SK-N-SH treated with all-trans-retinoic acid at 6 μM for 48 hours (cell line): ENCODE results near the gene CACNA1G.

ENCODE experiments used
- ATAC-seq: fragments of 200-7000 bp; cut with Tn5 transposase; 3 replicates; pipeline ENCODE4 v1.9.1; 2020; ENCODE audit warnings: mild to moderate bottlenecking, moderate library complexity
- ARNTL ChIP-seq: fragments of 450-650 bp; formaldehyde crosslinking; IDR thresholded peaks from 2 replicates; pipeline ENCODE4 v1.5.0; 2020; ENCODE audit warnings: low read depth, mild to moderate bottlenecking, moderate library complexity, borderline replicate concordance
- CREB5 ChIP-seq: fragments of 250-450 bp; sonication (Bioruptor Pico); IDR thresholded peaks from 2 replicates; pipeline ENCODE4 v1.5.1; 2020; ENCODE audit warnings: low read depth, mild to moderate bottlenecking, moderate library complexity
- CSDC2 ChIP-seq: fragments of 250-450 bp; sonication (Bioruptor Pico); IDR thresholded peaks from 2 replicates; pipeline ENCODE4 v1.5.0; 2020; ENCODE audit warnings: mild to moderate bottlenecking, moderate library complexity
- CSRNP3 ChIP-seq: fragments of 250-450 bp; sonication (Bioruptor Pico); IDR thresholded peaks from 2 replicates; pipeline ENCODE4 v1.5.1; 2021; ENCODE audit warnings: mild to moderate bottlenecking, moderate library complexity
- ESRRG ChIP-seq: fragments of 250-450 bp; sonication (Bioruptor Pico); IDR thresholded peaks from 2 replicates; pipeline ENCODE4 v1.6.1; 2021; ENCODE audit warnings: mild to moderate bottlenecking
- GLIS3 ChIP-seq: fragments of 250-450 bp; sonication (Bioruptor Pico); IDR thresholded peaks from 2 replicates; pipeline ENCODE4 v1.5.0; 2020; ENCODE audit warnings: mild to moderate bottlenecking, moderate library complexity
- ISL1 ChIP-seq: fragments of 250-450 bp; sonication (Bioruptor Pico); IDR thresholded peaks from 2 replicates; pipeline ENCODE4 v2.1.2; 2022; ENCODE audit warnings: mild to moderate bottlenecking, moderate library complexity
- OSR1 ChIP-seq: fragments of 250-450 bp; sonication (Bioruptor Pico); IDR thresholded peaks from 2 replicates; pipeline ENCODE4 v1.8.0; 2022; ENCODE audit warnings: moderate library complexity, mild to moderate bottlenecking, inconsistent platforms
- PATZ1 ChIP-seq: fragments of 250-450 bp; sonication (Bioruptor Pico); IDR thresholded peaks from 2 replicates; pipeline ENCODE4 v1.8.0; 2020; ENCODE audit warnings: mild to moderate bottlenecking, moderate library complexity, borderline replicate concordance
- RARB ChIP-seq: fragments of 250-450 bp; sonication (Bioruptor Pico); IDR thresholded peaks from 2 replicates; pipeline ENCODE4 v1.8.0; 2021; ENCODE audit warnings: mild to moderate bottlenecking, moderate library complexity
- SNAI2 ChIP-seq: fragments of 250-450 bp; sonication (Bioruptor Pico); IDR thresholded peaks from 2 replicates; pipeline ENCODE4 v1.5.0; 2020; ENCODE audit warnings: mild to moderate bottlenecking, moderate library complexity
- TOX ChIP-seq: fragments of 250-450 bp; sonication (Bioruptor Pico); IDR thresholded peaks from 2 replicates; pipeline ENCODE4 v1.8.0; 2021; ENCODE audit warnings: mild to moderate bottlenecking, moderate library complexity, borderline replicate concordance
- TSHZ2 ChIP-seq: fragments of 250-450 bp; sonication (Bioruptor Pico); IDR thresholded peaks from 2 replicates; pipeline ENCODE4 v1.5.0; 2020; ENCODE audit warnings: mild to moderate bottlenecking, moderate library complexity
- ZC3H10 ChIP-seq: fragments of 250-450 bp; sonication (Bioruptor Pico); IDR thresholded peaks from 2 replicates; pipeline ENCODE4 v1.5.1; 2021; ENCODE audit warnings: mild to moderate bottlenecking, moderate library complexity
- ZFP3 ChIP-seq: fragments of 250-450 bp; sonication (Bioruptor Pico); IDR thresholded peaks from 2 replicates; pipeline ENCODE4 v1.5.0; 2020; ENCODE audit warnings: mild to moderate bottlenecking, moderate library complexity
- ZNF565 ChIP-seq: fragments of 450-650 bp; formaldehyde crosslinking; conservative IDR thresholded peaks from 2 replicates; pipeline ENCODE4 v1.5.0; 2020; ENCODE audit warnings: low read depth, mild to moderate bottlenecking, moderate library complexity
- ZNF70 ChIP-seq: fragments of 450-650 bp; formaldehyde crosslinking; IDR thresholded peaks from 2 replicates; pipeline ENCODE4 v1.5.0; 2020; ENCODE audit warnings: mild to moderate bottlenecking, moderate library complexity
- ZNF8 ChIP-seq: fragments of 450-650 bp; formaldehyde crosslinking; IDR thresholded peaks from 2 replicates; pipeline ENCODE4 v1.5.0; 2020; ENCODE audit warnings: mild to moderate bottlenecking, moderate library complexity
- TF ChIP-seq, protein P1 (sequence below): fragments of 250-450 bp; sonication (Bioruptor Pico); IDR thresholded peaks from 2 replicates; pipeline ENCODE4 v1.8.0; 2021; ENCODE audit warnings: low read depth, mild to moderate bottlenecking, moderate library complexity, borderline replicate concordance

The CACNA1G gene

DNA sequence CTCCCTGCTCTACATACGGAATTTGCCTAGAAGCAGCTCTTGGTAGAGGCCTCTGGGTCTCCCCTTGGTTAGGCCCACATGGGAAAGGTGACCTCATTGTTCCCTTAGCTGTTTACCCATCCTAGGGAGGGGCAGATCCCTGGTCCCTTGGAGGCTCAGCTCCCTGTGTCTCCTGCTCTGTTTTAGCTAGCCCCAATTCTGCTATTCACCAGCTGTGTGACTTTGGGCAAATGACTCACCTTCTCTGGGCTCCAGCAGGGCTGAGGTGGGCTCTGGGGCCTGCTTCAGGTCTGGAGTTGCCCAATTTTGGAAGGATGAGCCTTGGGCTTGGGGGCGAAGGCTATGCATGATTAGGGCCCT, 78.1 kb downstream of the CACNA1G start:
- TF ChIP-seq CSDC2 (CRISPR knock-in tag) (no peak), PATZ1 (CRISPR knock-in tag) (0 out of 2 replicates have a peak, but pooled peaks have one; percentile 24), ESRRG (CRISPR knock-in tag) (no peak), TSHZ2 (no peak)
- ATAC-seq: peak; percentile 41

DNA sequence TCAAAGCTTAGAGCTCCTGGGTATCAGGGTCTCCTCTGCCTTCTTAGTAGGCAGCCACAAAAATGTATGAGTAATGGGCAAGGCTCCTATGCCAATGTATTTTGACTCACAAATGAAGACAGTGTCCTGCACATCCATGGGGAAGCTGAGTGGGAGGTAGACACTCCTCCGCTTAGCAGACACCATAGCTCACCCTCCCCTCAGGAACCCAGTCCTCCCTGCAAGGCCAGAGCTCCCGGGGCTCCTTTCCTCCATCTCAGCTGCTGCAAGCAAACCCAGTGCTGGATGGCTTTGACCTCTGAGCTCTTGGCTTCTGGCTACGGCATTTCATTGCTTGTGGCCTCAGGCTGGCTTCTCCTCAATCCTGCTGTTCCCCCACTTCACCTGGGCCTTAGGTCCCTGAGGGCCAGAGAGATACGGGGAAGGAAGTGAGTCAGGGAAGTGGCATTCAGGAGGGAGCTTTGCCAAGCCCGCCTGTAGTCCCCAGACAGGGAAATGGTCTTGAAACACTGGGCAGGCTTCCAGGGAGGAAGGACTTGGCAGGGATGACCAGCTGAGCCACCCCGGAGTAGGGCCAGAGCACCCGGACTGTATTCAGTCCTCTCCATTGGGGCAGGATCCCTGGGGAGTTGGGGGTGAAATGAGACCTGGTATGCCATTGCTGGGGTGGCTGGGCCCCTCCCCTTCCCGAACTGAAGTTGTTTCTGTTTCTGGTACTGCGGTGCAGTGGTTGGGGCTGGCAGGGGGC, 78.6 kb downstream of the CACNA1G start:
- 0 out of 2 replicates have a peak, but pooled peaks have one; percentile 43 for TF ChIP-seq CSDC2 (CRISPR knock-in tag)
- TF ChIP-seq TOX (CRISPR knock-in tag): no peak
- TF ChIP-seq ARNTL (CRISPR knock-in tag): no peak
- no peak for TF ChIP-seq OSR1
- TF ChIP-seq ZC3H10: no peak
- TF ChIP-seq CSRNP3 (CRISPR knock-in tag): no peak
- 0 out of 2 replicates have a peak, but pooled peaks have one; percentile 40 for TF ChIP-seq SNAI2 (CRISPR knock-in tag)
- TF ChIP-seq ZFP3 (CRISPR knock-in tag): peak; percentile 80
- TF ChIP-seq ISL1 (CRISPR knock-in tag): peak; percentile 13; the same call in 1 of the 2 replicates
- TF ChIP-seq RARB (CRISPR knock-in tag): no peak
- 0 out of 2 replicates have a peak, but pooled peaks have one; percentile 47 for TF ChIP-seq CREB5
- no peak for TF ChIP-seq GLIS3 (CRISPR knock-in tag)
- peak; percentile 67; the same call in 1 of the 2 replicates for TF ChIP-seq PATZ1 (CRISPR knock-in tag)
- TF ChIP-seq ZNF565 (CRISPR knock-in tag): no peak
- TF ChIP-seq, protein P1, sequence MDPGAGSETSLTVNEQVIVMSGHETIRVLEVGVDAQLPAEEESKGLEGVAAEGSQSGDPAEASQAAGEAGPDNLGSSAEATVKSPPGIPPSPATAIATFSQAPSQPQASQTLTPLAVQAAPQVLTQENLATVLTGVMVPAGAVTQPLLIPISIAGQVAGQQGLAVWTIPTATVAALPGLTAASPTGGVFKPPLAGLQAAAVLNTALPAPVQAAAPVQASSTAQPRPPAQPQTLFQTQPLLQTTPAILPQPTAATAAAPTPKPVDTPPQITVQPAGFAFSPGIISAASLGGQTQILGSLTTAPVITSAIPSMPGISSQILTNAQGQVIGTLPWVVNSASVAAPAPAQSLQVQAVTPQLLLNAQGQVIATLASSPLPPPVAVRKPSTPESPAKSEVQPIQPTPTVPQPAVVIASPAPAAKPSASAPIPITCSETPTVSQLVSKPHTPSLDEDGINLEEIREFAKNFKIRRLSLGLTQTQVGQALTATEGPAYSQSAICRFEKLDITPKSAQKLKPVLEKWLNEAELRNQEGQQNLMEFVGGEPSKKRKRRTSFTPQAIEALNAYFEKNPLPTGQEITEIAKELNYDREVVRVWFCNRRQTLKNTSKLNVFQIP (CRISPR knock-in tag): peak; percentile 67; the same call in 1 of the 2 replicates
- no peak for TF ChIP-seq ZNF70
- peak; percentile 99 for TF ChIP-seq ZNF8 (CRISPR knock-in tag)
- TF ChIP-seq TSHZ2: peak; percentile 65; the same call in 1 of the 2 replicates
- ATAC-seq: peak; percentile 84
